Lower leg skin (tissue), 4 donors: ENCODE results near the gene SLC4A4. TPM values are rescaled to one million over a fixed set of nuclear protein-coding genes. Genes with fewer than 3 reads are reported as not detected.
"Not testable (repeated sequence)": the region's sequence is repeated elsewhere in the genome, so short reads cannot be mapped to it uniquely, and the experiment has no call there.

Experiments
- DNase-seq, 2 donors: peaks; one replicate each; pipeline ENCODE4 v3.0.0-alpha.2; 2019; ENCODE audit warnings: low spot score in 2 of 2
- H3K4me3 ChIP-seq: fragments of 200-600 bp; sonication (generic); 2 replicates; pipeline ENCODE4 v1.5.1; 2017; ENCODE audit warnings: mild to moderate bottlenecking, low read depth; ENCODE audit not compliant: poor library complexity, severe bottlenecking
- CTCF ChIP-seq, 3 donors: fragments of 450-650 bp; IDR thresholded peaks; one replicate each; pipeline ENCODE4 v1.5.1; 2016; ENCODE audit warnings: antibody characterized with exemption in 3 of 3, mild to moderate bottlenecking in 3 of 3, moderate library complexity in 2 of 3
- POLR2A ChIP-seq, 2 donors: fragments of 450-650 bp; IDR thresholded peaks; one replicate each; pipeline ENCODE4 v1.6.1; 2016 to 2017; ENCODE audit warnings: antibody characterized with exemption in 2 of 2, mild to moderate bottlenecking in 1 of 2, moderate library complexity in 1 of 2
- WGBS, 2 donors: methylation state at CpG; one replicate each; pipeline ENCODE4 v1.1.5; 2018; 5-methylcytosine and 5-hydroxymethylcytosine counted together
- intact Hi-C: fragments of 100-400 bp; cut with DNase I; formaldehyde crosslinking; loops from one replicate; pipeline ENCODE4 v1.15.0; 2023; ENCODE audit warnings: low total_unique reads
- total RNA-seq, 4 donors: library from RNA; depleted of rRNA; stranded (reverse); fragments of >200 nt; gene quantifications; one replicate each; pipeline ENCODE4 v1.1.0, GENCODE V29; 2016

Gene SLC4A4
- total RNA-seq, 4 donors from 2014 or later: 0.25 to 0.51 (median 0.47) TPM

GRCh38 chr4:71405791-71406190, 67.0 kb downstream of the SLC4A4 start:
- no peak for DNase-seq
- TF ChIP-seq CTCF (IDR thresholded peaks at IDR 0.05) (no peak), POLR2A (IDR thresholded peaks at IDR 0.05) (no peak)
- intact Hi-C loops: no loop called here
- WGBS, 2 donors: 84 to 89% methylated on average over 2 of the region's 2 CpGs
- no peak overlapping the region for H3K4me3 ChIP-seq

- DNase-seq: no peak
- H3K4me3 ChIP-seq: no peak overlapping the region
- WGBS, 2 donors: 83 to 89% methylated on average over 1 of the region's 1 CpG
- TF ChIP-seq POLR2A (IDR thresholded peaks at IDR 0.05) (no peak), CTCF (IDR thresholded peaks at IDR 0.05) (no peak)
- intact Hi-C loops: no loop called here
Observed at GRCh38 chr4:71406459-71406963, 67.7 kb downstream of the SLC4A4 start.

DNA sequence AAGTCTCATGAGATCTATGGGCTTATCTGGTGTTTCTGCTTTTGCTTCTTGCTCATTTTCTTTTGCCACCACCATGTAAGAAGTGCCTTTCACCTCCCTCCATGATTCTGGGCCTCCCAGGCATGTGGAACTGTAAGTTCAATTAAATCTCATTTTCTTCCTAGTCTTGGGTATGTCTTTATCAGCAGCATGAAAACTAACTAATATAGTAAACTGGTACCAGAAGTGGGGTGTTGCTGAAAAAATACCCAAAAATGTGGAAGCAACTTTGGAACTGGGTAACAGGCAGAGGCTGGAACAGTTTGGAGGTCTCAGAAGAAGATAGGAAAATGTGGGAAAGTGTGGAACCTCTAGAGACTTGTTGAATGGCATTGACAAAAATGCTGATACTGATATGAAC, 70.1 kb downstream of the SLC4A4 start:
- DNase-seq, intact Hi-C loops, H3K4me3 ChIP-seq: not testable (repeated sequence)

GRCh38 chr4:71411981-71412380, 73.2 kb downstream of the SLC4A4 start:
- no peak for DNase-seq
- WGBS, 2 donors: 43 to 56% methylated on average over 2 of the region's 2 CpGs
- intact Hi-C loops: loop anchor here (2.0 kb wide), 1 partner anchor 69 kb away; no protein-coding TSS in a partner anchor
- TF ChIP-seq CTCF (IDR thresholded peaks at IDR 0.05) (no peak), POLR2A (IDR thresholded peaks at IDR 0.05) (no peak)
- H3K4me3 ChIP-seq: no peak overlapping the region

GRCh38 chr4:71415491-71415890, 76.7 kb downstream of the SLC4A4 start:
- WGBS, 2 donors: 89 to 93% methylated on average over 2 of the region's 2 CpGs
- TF ChIP-seq POLR2A (IDR thresholded peaks at IDR 0.05): no peak
- TF ChIP-seq CTCF (IDR thresholded peaks at IDR 0.05): no peak
- no peak overlapping the region for H3K4me3 ChIP-seq
- no peak for DNase-seq
- intact Hi-C loops: no loop called here

GRCh38 chr4:71417150-71417549, 78.3 kb downstream of the SLC4A4 start:
- no peak for TF ChIP-seq POLR2A (IDR thresholded peaks at IDR 0.05)
- no peak for TF ChIP-seq CTCF (IDR thresholded peaks at IDR 0.05)
- intact Hi-C loops: no loop called here
- no peak overlapping the region for H3K4me3 ChIP-seq
- no peak for DNase-seq
